A549 (cell line): ENCODE data around the gene MEDAG.

Source experiments
- CHD2 ChIP-seq: fragments of 150-350 bp; IDR thresholded peaks from 2 replicates; pipeline ENCODE4 v1.6.1; 2014; ENCODE audit warnings: low read length; ENCODE audit not compliant: partially characterized antibody
- CTCF ChIP-seq: fragments of >200 bp; sonication (Bioruptor Twin); formaldehyde crosslinking; IDR thresholded peaks from 3 replicates; pipeline ENCODE4 v1.5.1; 2016
- EP300 ChIP-seq, 2 experiments: fragments of >200 bp; sonication (Bioruptor Twin); formaldehyde crosslinking; IDR thresholded peaks; 2 replicates in 1 of 2; 3 replicates in 1 of 2; pipeline ENCODE4 v1.6.1; 2016 to 2017
- JUNB ChIP-seq: fragments of >200 bp; sonication (Bioruptor Twin); formaldehyde crosslinking; IDR thresholded peaks from 2 replicates; pipeline ENCODE4 v1.6.1; 2016
- POLR2AphosphoS2 ChIP-seq: conservative IDR thresholded peaks from 2 replicates; pipeline ENCODE4 v1.6.1; 2012; ENCODE audit warnings: low read length, improper control_type of control experiment, inconsistent platforms

DNA sequence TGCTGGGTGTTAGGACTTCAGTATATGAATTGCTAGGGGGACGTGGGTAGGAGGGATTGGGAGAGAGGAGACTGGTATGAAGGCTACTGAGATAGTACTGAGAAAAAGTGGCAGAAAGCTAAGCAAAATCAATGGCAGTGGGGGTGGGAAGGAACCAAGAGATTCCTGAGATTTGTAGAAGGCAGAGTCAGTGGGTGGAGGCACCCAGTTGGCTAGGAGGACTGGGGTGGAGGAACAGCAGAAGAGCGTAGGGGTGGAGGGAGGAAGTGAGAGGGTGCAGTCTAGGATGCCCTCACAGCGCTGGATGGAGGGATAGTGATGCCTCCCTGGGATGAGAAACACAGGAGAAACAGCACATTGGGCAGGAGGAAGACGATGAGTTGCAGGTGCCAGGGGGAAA, 5.6 kb upstream of the MEDAG start:
- no peak for TF ChIP-seq EP300 (IDR thresholded peaks at IDR 0.05)
- TF ChIP-seq POLR2AphosphoS2, result no peak
- no peak for TF ChIP-seq CHD2
- TF ChIP-seq JUNB, result no peak
- no peak for TF ChIP-seq CTCF
